Stimulated activated CD4-positive, alpha-beta T cell treated with anti-CD3 and anti-CD28 coated beads, Interleukin-4, amount 100 ng/mL, for 24 hours (primary cell): Measurements from ENCODE around the gene LRRC46.
A peak's percentile ranks its signal among the peaks of the same experiment; 100 is the strongest.

Experiments
- DNase-seq: peaks from one replicate; pipeline ENCODE4 v3.0.0-alpha.2; 2020

LRRC46 gene

GRCh38 chr17:47810200-47810821 lies 21.2 kb upstream of the LRRC46 start:
- DNase-seq = peak; percentile 37

GRCh38 chr17:47810901-47811635 lies 20.4 kb upstream of the LRRC46 start:
- no peak for DNase-seq

- no peak for DNase-seq
Observed at GRCh38 chr17:47811709-47812108, 19.8 kb upstream of the LRRC46 start.

- no peak for DNase-seq
Observed at GRCh38 chr17:47812146-47812920, 19.1 kb upstream of the LRRC46 start.

GRCh38 chr17:47813077-47813476 lies 18.4 kb upstream of the LRRC46 start:
- DNase-seq = no peak

- DNase-seq = no peak
Observed at GRCh38 chr17:47813512-47814031, 17.9 kb upstream of the LRRC46 start.

GRCh38 chr17:47815106-47815918 lies 16.2 kb upstream of the LRRC46 start:
- no peak for DNase-seq

- no peak for DNase-seq
Observed at GRCh38 chr17:47816111-47816735, 15.2 kb upstream of the LRRC46 start.

- DNase-seq = no peak
Observed at GRCh38 chr17:47816947-47817346, 14.5 kb upstream of the LRRC46 start.

GRCh38 chr17:47818002-47818695 lies 13.3 kb upstream of the LRRC46 start:
- DNase-seq = no peak

GRCh38 chr17:47819475-47819874 lies 12.0 kb upstream of the LRRC46 start:
- no peak for DNase-seq

- DNase-seq = no peak
Observed at GRCh38 chr17:47820033-47820789, 11.3 kb upstream of the LRRC46 start.

- no peak for DNase-seq
Observed at GRCh38 chr17:47821031-47821423, 10.4 kb upstream of the LRRC46 start.

GRCh38 chr17:47821424-47822391 lies 9.8 kb upstream of the LRRC46 start, which contains the start of gene OSBPL7:
Gene OSBPL7, minus strand, starts transcription at chr17:47821794. Its CDS starts 1,516 bp downstream, at chr17:47820278.
- peak; percentile 75 for DNase-seq

- DNase-seq = no peak
Observed at GRCh38 chr17:47822785-47823184, 8.7 kb upstream of the LRRC46 start.

- DNase-seq = no peak
Observed at GRCh38 chr17:47823519-47823918, 8.0 kb upstream of the LRRC46 start.

- peak; percentile 39 for DNase-seq
Observed at GRCh38 chr17:47829870-47830269, 1.6 kb upstream of the LRRC46 start.

- DNase-seq = no peak
Observed at GRCh38 chr17:47830396-47831002, 971 bp upstream of the LRRC46 start.

GRCh38 chr17:47831934-47832327 lies 461 bp downstream of the LRRC46 start:
- DNase-seq = no peak
